ENCODE results near the gene MTMR10.
A peak's percentile ranks its signal among the peaks of the same experiment; 100 is the strongest.

Gene MTMR10

GRCh38 chr15:30997270-30997669 is 5.8 kb upstream of the MTMR10 start:
- no peaks in the 10 kb centered on the region for H3K79me2 ChIP-seq
- no peak overlapping the region for H3K27ac ChIP-seq
- H2AFZ ChIP-seq: no peak overlapping the region
- H3K4me1 ChIP-seq: no peaks in the 10 kb centered on the region
- no peaks in the 10 kb centered on the region for H3K9me3 ChIP-seq (ENCODE audit: control insufficient read depth, low read length)
- H3K27me3 ChIP-seq (ENCODE audit: control insufficient read depth, insufficient read depth, low read length): no peaks in the 10 kb centered on the region
- H3K36me3 ChIP-seq (ENCODE audit: control insufficient read depth, insufficient read depth, low read length): no peaks in the 10 kb centered on the region
- no peak for TF ChIP-seq CTCF (IDR thresholded peaks at IDR 0.05)
- H3K4me3 ChIP-seq (ENCODE audit: low read depth, low read length): no peak overlapping the region
- no peak overlapping the region for H3K4me2 ChIP-seq (ENCODE audit: low read length)
- H3K9ac ChIP-seq: no peak overlapping the region

GRCh38 chr15:30992249-30992864 is 929 bp upstream of the MTMR10 start:
- H3K36me3 ChIP-seq (ENCODE audit: control insufficient read depth, insufficient read depth, low read length): no peaks in the 10 kb centered on the region
- TF ChIP-seq CTCF (IDR thresholded peaks at IDR 0.05): no peak
- no peaks in the 10 kb centered on the region for H3K4me1 ChIP-seq
- peak overlapping the region; percentile 93 for H2AFZ ChIP-seq
- H3K27ac ChIP-seq: peak overlapping the region; percentile 85
- no peaks in the 10 kb centered on the region for H3K9me3 ChIP-seq (ENCODE audit: control insufficient read depth, low read length)
- H3K4me2 ChIP-seq (ENCODE audit: low read length): peak overlapping the region; percentile 93
- H3K9ac ChIP-seq: peak overlapping the region; percentile 53
- H3K27me3 ChIP-seq (ENCODE audit: control insufficient read depth, insufficient read depth, low read length): no peaks in the 10 kb centered on the region
- peak overlapping the region; percentile 83 for H3K4me3 ChIP-seq (ENCODE audit: low read depth, low read length)
- H3K79me2 ChIP-seq: no peaks in the 10 kb centered on the region

DNA sequence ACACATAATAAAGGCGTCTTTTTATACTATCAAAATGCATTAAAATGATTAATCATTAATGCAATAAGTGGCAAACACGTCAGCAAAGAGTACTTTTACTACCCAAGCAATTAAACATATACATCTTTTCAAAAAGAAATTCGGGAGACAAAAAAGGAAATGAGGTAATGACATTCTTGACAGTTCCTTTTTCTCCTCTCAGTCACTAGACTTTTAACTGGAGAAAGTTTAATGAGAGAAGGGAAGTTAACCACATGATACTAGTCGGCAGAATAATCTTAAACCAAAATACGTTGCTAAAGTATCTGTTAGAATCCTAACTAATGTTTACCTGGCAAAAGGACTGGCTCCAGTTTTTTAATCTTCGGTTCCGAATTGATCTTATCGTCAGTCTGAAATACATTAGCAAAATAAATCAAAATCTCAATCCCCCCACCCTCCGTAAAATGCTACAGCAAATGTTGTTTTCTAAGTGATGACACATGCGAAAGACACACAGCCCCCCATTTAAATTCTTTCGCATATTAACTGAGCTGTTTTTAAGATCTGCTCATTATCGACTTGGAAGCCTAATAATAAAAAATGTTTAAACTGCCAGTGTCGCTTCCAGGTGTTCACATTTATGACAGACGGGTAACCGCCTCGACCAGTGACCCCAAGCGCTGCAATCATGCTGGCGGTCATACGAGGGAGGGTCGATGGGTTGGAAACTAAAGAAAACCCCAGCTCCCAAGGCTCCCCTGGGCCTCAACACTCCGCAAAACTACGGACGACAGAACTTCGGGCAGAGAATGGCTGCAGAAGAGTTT is 778 bp downstream of the MTMR10 start:
- Histone ChIP-seq H3K79me2 (no peaks in the 10 kb centered on the region), H3K9me3 (ENCODE audit: control insufficient read depth, low read length) (no peaks in the 10 kb centered on the region), H2AFZ (peak overlapping the region; percentile 88), H3K27me3 (ENCODE audit: control insufficient read depth, insufficient read depth, low read length) (no peaks in the 10 kb centered on the region), H3K4me3 (ENCODE audit: low read depth, low read length) (peak overlapping the region; percentile 95), H3K9ac (peak overlapping the region; percentile 92), H3K36me3 (ENCODE audit: control insufficient read depth, insufficient read depth, low read length) (no peaks in the 10 kb centered on the region), H3K27ac (peak overlapping the region; percentile 85), H3K4me1 (no peaks in the 10 kb centered on the region), H3K4me2 (ENCODE audit: low read length) (peak overlapping the region; percentile 71)
- TF ChIP-seq CTCF (IDR thresholded peaks at IDR 0.05): no peak

DNA sequence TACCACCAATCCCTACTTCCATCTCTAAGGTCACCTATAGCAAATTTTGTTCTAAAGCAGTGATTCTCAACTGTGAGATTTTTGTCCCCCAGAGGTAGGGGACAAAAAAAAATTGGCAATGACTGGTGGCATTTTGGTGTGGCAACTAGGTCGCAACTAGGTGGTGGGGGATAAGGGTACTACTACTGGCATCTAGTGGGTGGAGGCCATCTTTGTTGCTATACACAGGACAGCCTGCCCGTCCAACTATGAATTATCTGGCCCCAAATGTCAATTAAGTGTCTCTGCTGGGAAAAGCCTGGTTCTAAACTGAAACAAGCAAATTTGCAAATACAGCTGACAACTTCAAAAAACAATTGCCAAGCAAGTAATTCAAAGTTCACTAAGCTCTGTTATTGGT is 1.4 kb downstream of the MTMR10 start:
- no peak for TF ChIP-seq CTCF (IDR thresholded peaks at IDR 0.05)
- Histone ChIP-seq H3K4me3 (ENCODE audit: low read depth, low read length) (peak overlapping the region; percentile 95), H2AFZ (no peak overlapping the region), H3K27ac (no peak overlapping the region), H3K79me2 (no peaks in the 10 kb centered on the region), H3K36me3 (ENCODE audit: control insufficient read depth, insufficient read depth, low read length) (no peaks in the 10 kb centered on the region), H3K9me3 (ENCODE audit: control insufficient read depth, low read length) (no peaks in the 10 kb centered on the region), H3K9ac (no peak overlapping the region), H3K4me1 (no peaks in the 10 kb centered on the region), H3K4me2 (ENCODE audit: low read length) (peak overlapping the region; percentile 71), H3K27me3 (ENCODE audit: control insufficient read depth, insufficient read depth, low read length) (no peaks in the 10 kb centered on the region)
